NCI-H2107 treated with DMSO at 0.1 percent for 48 hours (cell line): Measurements from ENCODE around the gene DNAAF8.
"Not testable (repeated sequence)": the region's sequence is repeated elsewhere in the genome, so short reads cannot be mapped to it uniquely, and the experiment has no call there.

Experiments used
- DNase-seq: peaks from one replicate; lab custom pipeline; 2025; ENCODE audit not compliant: unreplicated experiment; lab: John Stamatoyannopoulos, UW

DNAAF8 gene

GRCh38 chr16:4780235-4780634, 45.9 kb downstream of the DNAAF8 start:
- no peak for DNase-seq

- no peak for DNase-seq
Observed at GRCh38 chr16:4783251-4783950, 49.1 kb downstream of the DNAAF8 start.

- no peak for DNase-seq
Observed at GRCh38 chr16:4783951-4784336, 49.6 kb downstream of the DNAAF8 start.

- not testable (repeated sequence) for DNase-seq
Observed at GRCh38 chr16:4784444-4784987, 50.2 kb downstream of the DNAAF8 start.

GRCh38 chr16:4785758-4786433, 51.6 kb downstream of the DNAAF8 start:
- no peak for DNase-seq

- DNase-seq, result no peak
Observed at GRCh38 chr16:4787068-4787467, 52.7 kb downstream of the DNAAF8 start.

- DNase-seq, result no peak
Observed at GRCh38 chr16:4787627-4788482, 53.5 kb downstream of the DNAAF8 start, which contains the start of gene SEPTIN12. Gene SEPTIN12, minus strand, starts transcription at chr16:4788345. Its CDS starts 700 bp downstream, at chr16:4787645.

- DNase-seq, result no peak
Observed at GRCh38 chr16:4788489-4788889, 54.2 kb downstream of the DNAAF8 start.

GRCh38 chr16:4788910-4789309, 54.6 kb downstream of the DNAAF8 start:
- no peak for DNase-seq

- DNase-seq, result no peak
Observed at GRCh38 chr16:4790261-4790660, 55.9 kb downstream of the DNAAF8 start.

- no peak for DNase-seq
Observed at GRCh38 chr16:4790871-4791270, 56.5 kb downstream of the DNAAF8 start.

GRCh38 chr16:4792951-4793513, 58.7 kb downstream of the DNAAF8 start:
- no peak for DNase-seq

GRCh38 chr16:4795181-4795827, 61.0 kb downstream of the DNAAF8 start, which contains the start of gene SMIM22:
Gene SMIM22, plus strand, starts transcription at chr16:4795369. Its CDS starts 366 bp downstream, at chr16:4795735.
- peak; percentile 79 for DNase-seq

GRCh38 chr16:4795828-4796572, 61.7 kb downstream of the DNAAF8 start:
- no peak for DNase-seq

GRCh38 chr16:4796982-4797804, 62.9 kb downstream of the DNAAF8 start:
- DNase-seq, result no peak

GRCh38 chr16:4797805-4798252, 63.5 kb downstream of the DNAAF8 start:
- DNase-seq, result no peak

- no peak for DNase-seq
Observed at GRCh38 chr16:4798456-4798855, 64.1 kb downstream of the DNAAF8 start.
